KMS-11 (cell line): Measurements from ENCODE around the gene MEGF6.

Experiments used
- H2AFZ ChIP-seq: fragments of 200-600 bp; sonication (generic); 2 replicates; pipeline ENCODE4 v1.6.1; 2016; ENCODE audit warnings: antibody characterized with exemption, mixed run types, low read depth
- H3K27ac ChIP-seq: fragments of 200-600 bp; sonication (generic); 2 replicates; pipeline ENCODE4 v1.6.1; 2016; ENCODE audit warnings: mild to moderate bottlenecking, mixed run types
- H3K27me3 ChIP-seq: fragments of 200-600 bp; sonication (generic); 2 replicates; pipeline ENCODE4 v1.6.1; 2017; ENCODE audit warnings: mild to moderate bottlenecking, low read depth, mixed run types, moderate library complexity; ENCODE audit not compliant: insufficient read depth
- H3K36me3 ChIP-seq: fragments of 200-600 bp; sonication (generic); 2 replicates; pipeline ENCODE4 v1.6.1; 2017; ENCODE audit warnings: mild to moderate bottlenecking, mixed run types; ENCODE audit not compliant: insufficient read depth
- H3K4me1 ChIP-seq: fragments of 200-600 bp; sonication (generic); 2 replicates; pipeline ENCODE4 v1.6.1; 2016; ENCODE audit warnings: mild to moderate bottlenecking, low read depth, mixed run types; ENCODE audit not compliant: poor library complexity, severe bottlenecking
- H3K4me2 ChIP-seq: fragments of 200-600 bp; sonication (generic); 2 replicates; pipeline ENCODE4 v1.7.0; 2016; ENCODE audit warnings: mild to moderate bottlenecking, mixed run types
- H3K4me3 ChIP-seq: fragments of 200-600 bp; sonication (generic); IDR thresholded peaks from 2 replicates; pipeline ENCODE4 v1.6.1; 2017; ENCODE audit warnings: low read depth, low read length, mixed read lengths; ENCODE audit not compliant: insufficient read depth
- H3K79me2 ChIP-seq: fragments of 200-600 bp; sonication (generic); 2 replicates; pipeline ENCODE4 v1.6.1; 2016; ENCODE audit warnings: low read depth, mixed run types; ENCODE audit not compliant: insufficient read depth
- H3K9ac ChIP-seq: fragments of 200-600 bp; sonication (generic); 2 replicates; pipeline ENCODE4 v1.6.1; 2016; ENCODE audit warnings: mild to moderate bottlenecking, mixed run types
- H4K20me1 ChIP-seq: fragments of 200-600 bp; sonication (generic); 2 replicates; pipeline ENCODE4 v1.6.1; 2016; ENCODE audit warnings: mild to moderate bottlenecking, mixed run types; ENCODE audit not compliant: insufficient read depth
- TF ChIP-seq, protein P1 (sequence below): fragments of 200-600 bp; sonication (generic); conservative IDR thresholded peaks from 2 replicates; pipeline ENCODE4 v1.6.1; 2017; ENCODE audit warnings: low read depth, mild to moderate bottlenecking, antibody characterized with exemption, low read length, moderate library complexity, mixed read lengths

MEGF6 gene

DNA sequence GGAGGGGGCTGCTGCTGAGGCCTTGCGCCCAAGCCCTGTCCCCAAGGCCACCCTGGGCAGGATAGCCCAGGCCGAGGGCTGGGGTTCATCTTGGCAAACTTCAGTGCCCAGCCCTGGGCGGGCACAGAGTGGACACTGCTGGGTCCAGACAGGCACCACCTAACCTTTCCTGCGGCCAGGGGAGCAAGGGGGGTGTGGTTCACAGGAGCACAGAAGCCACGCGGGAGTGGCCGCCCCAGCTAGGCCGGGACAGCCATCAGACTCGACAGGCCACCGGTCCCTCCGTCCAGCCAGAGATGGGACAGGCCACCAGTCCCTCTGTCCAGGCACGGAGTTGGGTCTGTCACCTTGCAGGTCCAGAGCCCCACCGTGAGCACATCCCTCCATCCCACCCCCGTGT lies 127.9 kb downstream of the MEGF6 start:
- Histone ChIP-seq H3K9ac (no peak overlapping the region), H3K79me2 (no peaks in the 10 kb centered on the region), H2AFZ (no peak overlapping the region), H3K4me1 (no peaks in the 10 kb centered on the region), H4K20me1 (no peaks in the 10 kb centered on the region), H3K4me3 (no peak overlapping the region), H3K27ac (no peak overlapping the region), H3K27me3 (peaks cover 80% of the 10 kb centered on the region), H3K4me2 (no peak overlapping the region), H3K36me3 (no peaks in the 10 kb centered on the region)
- TF ChIP-seq, protein P1, sequence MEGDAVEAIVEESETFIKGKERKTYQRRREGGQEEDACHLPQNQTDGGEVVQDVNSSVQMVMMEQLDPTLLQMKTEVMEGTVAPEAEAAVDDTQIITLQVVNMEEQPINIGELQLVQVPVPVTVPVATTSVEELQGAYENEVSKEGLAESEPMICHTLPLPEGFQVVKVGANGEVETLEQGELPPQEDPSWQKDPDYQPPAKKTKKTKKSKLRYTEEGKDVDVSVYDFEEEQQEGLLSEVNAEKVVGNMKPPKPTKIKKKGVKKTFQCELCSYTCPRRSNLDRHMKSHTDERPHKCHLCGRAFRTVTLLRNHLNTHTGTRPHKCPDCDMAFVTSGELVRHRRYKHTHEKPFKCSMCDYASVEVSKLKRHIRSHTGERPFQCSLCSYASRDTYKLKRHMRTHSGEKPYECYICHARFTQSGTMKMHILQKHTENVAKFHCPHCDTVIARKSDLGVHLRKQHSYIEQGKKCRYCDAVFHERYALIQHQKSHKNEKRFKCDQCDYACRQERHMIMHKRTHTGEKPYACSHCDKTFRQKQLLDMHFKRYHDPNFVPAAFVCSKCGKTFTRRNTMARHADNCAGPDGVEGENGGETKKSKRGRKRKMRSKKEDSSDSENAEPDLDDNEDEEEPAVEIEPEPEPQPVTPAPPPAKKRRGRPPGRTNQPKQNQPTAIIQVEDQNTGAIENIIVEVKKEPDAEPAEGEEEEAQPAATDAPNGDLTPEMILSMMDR: no peak

DNA sequence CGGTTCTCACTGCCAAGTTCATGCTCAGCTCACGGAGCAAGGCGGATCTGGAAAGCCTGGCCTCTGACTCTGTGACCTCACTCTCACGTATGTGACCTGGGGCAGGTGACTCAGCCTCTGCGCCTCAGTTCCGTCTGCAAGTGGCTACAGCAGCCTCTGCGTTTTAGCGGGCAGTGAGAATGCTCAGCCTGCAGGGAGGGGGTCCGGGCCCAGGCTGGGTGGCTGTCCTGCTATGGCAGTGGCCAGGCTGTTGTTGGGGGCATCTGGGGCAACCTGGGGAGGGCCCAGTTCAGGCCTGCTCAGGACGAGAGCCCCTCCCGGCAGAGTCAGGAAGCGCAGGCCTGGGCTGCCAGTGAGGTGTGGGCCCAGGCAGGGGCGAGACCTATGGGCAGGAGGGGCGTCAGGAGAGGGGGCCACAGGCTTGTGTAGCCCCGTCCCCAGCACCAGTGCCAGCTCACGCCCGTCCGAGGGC lies 128.9 kb downstream of the MEGF6 start:
- Histone ChIP-seq H3K36me3 (no peaks in the 10 kb centered on the region), H3K9ac (no peak overlapping the region), H2AFZ (no peak overlapping the region), H3K4me3 (no peak overlapping the region), H4K20me1 (no peaks in the 10 kb centered on the region), H3K4me2 (no peak overlapping the region), H3K79me2 (no peaks in the 10 kb centered on the region), H3K4me1 (no peaks in the 10 kb centered on the region), H3K27ac (no peak overlapping the region), H3K27me3 (peaks cover 78% of the 10 kb centered on the region)
- TF ChIP-seq, protein P1: 0 out of 2 replicates have a peak, but pooled peaks have one; percentile 28

DNA sequence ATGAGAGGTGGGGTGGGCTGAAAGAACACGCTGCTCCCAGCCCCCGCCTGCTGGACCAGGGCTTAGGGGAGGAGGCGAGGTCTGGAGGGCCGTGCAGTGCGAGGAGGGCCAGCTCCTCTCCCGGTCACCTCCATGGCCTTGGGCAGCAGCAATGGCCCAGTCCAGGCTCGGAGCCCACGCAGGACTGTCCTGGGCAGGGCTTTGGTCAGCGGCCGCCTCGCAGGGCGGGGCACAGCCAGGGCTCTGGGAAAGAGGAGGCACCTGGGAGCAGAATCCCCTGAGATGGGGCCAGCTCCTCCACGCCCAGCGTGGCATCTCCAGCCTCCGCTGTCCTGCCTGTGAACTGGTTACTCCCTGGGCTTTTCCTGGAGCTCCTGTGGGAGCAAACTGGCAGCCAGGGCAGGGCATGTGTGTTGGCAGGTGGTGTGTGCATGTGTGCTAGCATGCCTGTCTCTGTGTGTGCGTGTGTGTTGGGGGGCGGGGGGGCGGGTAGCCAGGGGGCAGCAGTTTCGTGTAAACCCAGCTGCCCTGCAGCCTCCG lies 129.4 kb downstream of the MEGF6 start:
- H3K4me2 ChIP-seq: no peak overlapping the region
- no peak overlapping the region for H2AFZ ChIP-seq
- H3K9ac ChIP-seq: no peak overlapping the region
- H3K79me2 ChIP-seq: no peaks in the 10 kb centered on the region
- no peaks in the 10 kb centered on the region for H3K36me3 ChIP-seq
- peaks cover 75% of the 10 kb centered on the region for H3K27me3 ChIP-seq
- TF ChIP-seq, protein P1: no peak
- no peak overlapping the region for H3K4me3 ChIP-seq
- no peak overlapping the region for H3K27ac ChIP-seq
- no peaks in the 10 kb centered on the region for H4K20me1 ChIP-seq
- H3K4me1 ChIP-seq: no peaks in the 10 kb centered on the region

DNA sequence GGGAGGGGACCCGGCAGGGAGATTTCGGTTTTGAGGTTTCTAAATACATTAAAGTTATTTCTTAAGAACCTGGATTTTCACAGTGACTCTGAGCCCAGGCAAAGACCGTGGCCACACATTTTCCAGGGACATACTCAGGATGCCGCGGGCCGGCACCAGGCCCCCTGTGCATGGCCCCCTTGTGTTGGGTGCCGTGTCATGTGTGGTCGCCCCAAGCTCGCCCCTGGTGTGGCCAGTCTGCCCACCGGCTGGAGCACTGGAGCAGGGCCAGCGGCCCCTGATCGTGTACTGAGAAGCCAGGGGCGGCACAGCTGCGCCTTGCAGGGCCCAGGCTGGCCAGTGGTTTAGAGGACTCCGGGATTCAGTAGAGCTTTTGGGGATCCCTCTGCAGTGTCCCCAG lies 130.3 kb downstream of the MEGF6 start:
- TF ChIP-seq, protein P1: no peak
- H3K9ac ChIP-seq: no peak overlapping the region
- no peaks in the 10 kb centered on the region for H4K20me1 ChIP-seq
- no peaks in the 10 kb centered on the region for H3K79me2 ChIP-seq
- H3K4me3 ChIP-seq: no peak overlapping the region
- H2AFZ ChIP-seq: no peak overlapping the region
- no peaks in the 10 kb centered on the region for H3K36me3 ChIP-seq
- no peak overlapping the region for H3K4me2 ChIP-seq
- H3K4me1 ChIP-seq: no peaks in the 10 kb centered on the region
- peaks cover 67% of the 10 kb centered on the region for H3K27me3 ChIP-seq
- no peak overlapping the region for H3K27ac ChIP-seq
